IMR-90 (cell line): ENCODE data around the gene COIL. TPM values are rescaled to one million over a fixed set of nuclear protein-coding genes. Genes with fewer than 3 reads are reported as not detected.

Experiments
- ATAC-seq: fragments of 200-7000 bp; cut with Tn5 transposase; 2 replicates; pipeline ENCODE4 v1.9.1; 2020; ENCODE audit warnings: low read depth, mild to moderate bottlenecking, moderate library complexity
- BruUV-seq: library from RNA; stranded (reverse); fragments of 400-500 nt; replicated peaks from 2 replicates; lab custom pipeline; 2021; lab: Mats Ljungman, UMichigan
- CTCF ChIA-PET: fragments of 300-600 bp; formaldehyde crosslinking; extraction: SDS; loops from one replicate; lab custom pipeline; 2021; ENCODE audit warnings: antibody characterized with exemption; lab: Yijun Ruan, JAX
- POLR2A ChIA-PET: fragments of 300-600 bp; sonication (Branson Sonifier 250); formaldehyde crosslinking; loops from one replicate; lab custom pipeline; 2022; ENCODE audit warnings: antibody characterized with exemption; ENCODE audit not compliant: unreplicated experiment; lab: Charles Lee
- DNase-seq: peaks from one replicate; pipeline ENCODE4 v3.0.0; 2013
- H2AFZ ChIP-seq: replicated peaks from 2 replicates; pipeline ENCODE3; 2013; ENCODE audit warnings: low read length, mild to moderate bottlenecking; ENCODE audit not compliant: poor library complexity
- H2AK5ac ChIP-seq: 2 replicates; pipeline ENCODE4 v1.6.1; 2013; ENCODE audit warnings: low read depth, low read length, inconsistent platforms
- H2AK9ac ChIP-seq: replicated peaks from 2 replicates; pipeline ENCODE3; 2013; ENCODE audit warnings: mild to moderate bottlenecking, low read depth, low read length, moderate library complexity; ENCODE audit not compliant: poor library complexity
- H2BK120ac ChIP-seq: 2 replicates; pipeline ENCODE4 v1.6.1; 2013; ENCODE audit warnings: low read depth, low read length, inconsistent platforms
- H2BK15ac ChIP-seq: 3 replicates; pipeline ENCODE4 v1.6.1; 2013; ENCODE audit warnings: low read depth, low read length, inconsistent platforms
- H2BK20ac ChIP-seq: 2 replicates; pipeline ENCODE4 v1.6.1; 2013; ENCODE audit warnings: low read depth, mild to moderate bottlenecking, inconsistent platforms, low read length, moderate library complexity
- H2BK5ac ChIP-seq: 2 replicates; pipeline ENCODE4 v1.6.1; 2013; ENCODE audit warnings: mild to moderate bottlenecking, low read depth, low read length, inconsistent platforms; ENCODE audit not compliant: poor library complexity, severe bottlenecking
- H3K14ac ChIP-seq: replicated peaks from 2 replicates; pipeline ENCODE4 v1.6.1; 2013; ENCODE audit warnings: low read depth, low read length, inconsistent platforms
- H3K18ac ChIP-seq: 2 replicates; pipeline ENCODE4 v1.6.1; 2013; ENCODE audit warnings: low read depth, low read length, control low read depth
- H3K23ac ChIP-seq: 2 replicates; pipeline ENCODE4 v1.6.1; 2013; ENCODE audit warnings: low read depth, low read length, inconsistent platforms
- H3K27ac ChIP-seq: 2 replicates; pipeline ENCODE4 v1.5.1; 2013; ENCODE audit warnings: mild to moderate bottlenecking, control low read depth, low read length; ENCODE audit not compliant: insufficient read depth
- H3K27me3 ChIP-seq: 2 replicates; pipeline ENCODE4 v1.6.1; 2013; ENCODE audit warnings: low read length; ENCODE audit not compliant: control insufficient read depth, insufficient read depth
- H3K36me3 ChIP-seq: 2 replicates; pipeline ENCODE4 v1.6.1; 2013; ENCODE audit warnings: low read length, mixed read lengths; ENCODE audit not compliant: control insufficient read depth, insufficient read depth
- H3K4ac ChIP-seq: 2 replicates; pipeline ENCODE4 v1.6.1; 2013; ENCODE audit warnings: low read depth, low read length, inconsistent platforms
- H3K4me1 ChIP-seq: 2 replicates; pipeline ENCODE4 v1.6.1; 2013; ENCODE audit warnings: low read length, mixed read lengths; ENCODE audit not compliant: control insufficient read depth, insufficient read depth
- H3K4me2 ChIP-seq: 2 replicates; pipeline ENCODE4 v1.6.1; 2013; ENCODE audit warnings: low read depth, mild to moderate bottlenecking, control low read depth, low read length, moderate library complexity
- H3K4me3 ChIP-seq: 2 replicates; pipeline ENCODE4 v1.5.1; 2013; ENCODE audit warnings: low read depth, mild to moderate bottlenecking, control low read depth, low read length, moderate library complexity; ENCODE audit not compliant: insufficient read depth
- H3K56ac ChIP-seq: 2 replicates; pipeline ENCODE4 v1.6.1; 2013; ENCODE audit warnings: low read length, inconsistent platforms; ENCODE audit not compliant: insufficient read depth; ENCODE audit errors: extremely low read depth
- H3K79me1 ChIP-seq, 2 experiments: 2 replicates each; pipeline ENCODE4 v1.6.1; 2013; ENCODE audit warnings: low read length in 2 of 2, inconsistent platforms in 1 of 2, low read depth in 1 of 2
- H3K9ac ChIP-seq: 2 replicates; pipeline ENCODE4 v1.6.1; 2013; ENCODE audit warnings: low read depth, low read length, control low read depth
- H3K9me1 ChIP-seq: 2 replicates; pipeline ENCODE4 v1.6.1; 2013; ENCODE audit warnings: low read length, inconsistent platforms; ENCODE audit not compliant: insufficient read depth
- H3K9me3 ChIP-seq: 2 replicates; pipeline ENCODE4 v1.6.1; 2013; ENCODE audit warnings: low read length; ENCODE audit not compliant: control insufficient read depth, insufficient read depth
- H4K20me1 ChIP-seq: 2 replicates; pipeline ENCODE4 v1.6.1; 2013; ENCODE audit warnings: low read length, inconsistent platforms; ENCODE audit not compliant: insufficient read depth
- H4K5ac ChIP-seq: 2 replicates; pipeline ENCODE4 v1.6.1; 2013; ENCODE audit warnings: mild to moderate bottlenecking, low read depth, low read length, control low read depth
- H4K8ac ChIP-seq, 2 experiments: 2 replicates each; pipeline ENCODE4 v1.6.1; 2013; ENCODE audit warnings: low read depth in 2 of 2, low read length in 2 of 2, control low read depth in 1 of 2, inconsistent platforms in 1 of 2
- H4K91ac ChIP-seq: 2 replicates; pipeline ENCODE4 v1.6.1; 2013; ENCODE audit warnings: low read depth, low read length, inconsistent platforms; ENCODE audit not compliant: insufficient read depth
- BHLHE40 ChIP-seq: fragments of 150-350 bp; IDR thresholded peaks from 2 replicates; pipeline ENCODE4 v1.6.1; 2016; ENCODE audit warnings: mild to moderate bottlenecking, low read depth, low read length
- CEBPB ChIP-seq: IDR thresholded peaks from 2 replicates; pipeline ENCODE4 v1.6.1; 2012; ENCODE audit warnings: low read depth, low read length, improper control_type of control experiment
- CHD1 ChIP-seq: IDR thresholded peaks from 2 replicates; pipeline ENCODE4 v1.6.1; 2012; ENCODE audit warnings: low read depth, low read length, improper control_type of control experiment
- ELK1 ChIP-seq: fragments of 150-350 bp; IDR thresholded peaks from 2 replicates; pipeline ENCODE4 v1.6.1; 2016; ENCODE audit warnings: low read depth, mild to moderate bottlenecking, low read length, moderate library complexity, borderline replicate concordance
- FOS ChIP-seq: fragments of 150-350 bp; IDR thresholded peaks from 2 replicates; pipeline ENCODE4 v1.6.1; 2016; ENCODE audit warnings: low read depth, low read length
- MAFK ChIP-seq: IDR thresholded peaks from 2 replicates; pipeline ENCODE4 v1.6.1; 2012; ENCODE audit warnings: low read depth, low read length, improper control_type of control experiment
- MAZ ChIP-seq: IDR thresholded peaks from 2 replicates; pipeline ENCODE4 v1.6.1; 2012; ENCODE audit warnings: low read depth, mild to moderate bottlenecking, low read length, improper control_type of control experiment, moderate library complexity, borderline replicate concordance
- MXI1 ChIP-seq: IDR thresholded peaks from 2 replicates; pipeline ENCODE4 v1.6.1; 2012; ENCODE audit warnings: low read depth, mild to moderate bottlenecking, low read length, moderate library complexity, borderline replicate concordance
- NFE2L2 ChIP-seq: fragments of 150-350 bp; IDR thresholded peaks from 2 replicates; pipeline ENCODE4 v1.6.1; 2016; ENCODE audit warnings: low read depth, mild to moderate bottlenecking, low read length
- POLR2A ChIP-seq: IDR thresholded peaks from 2 replicates; pipeline ENCODE4 v1.6.1; 2012; ENCODE audit warnings: mild to moderate bottlenecking, low read depth, low read length
- RAD21 ChIP-seq: IDR thresholded peaks from 2 replicates; pipeline ENCODE4 v1.6.1; 2012; ENCODE audit warnings: low read length, improper control_type of control experiment
- RCOR1 ChIP-seq: IDR thresholded peaks from 2 replicates; pipeline ENCODE4 v1.6.1; 2012; ENCODE audit warnings: mild to moderate bottlenecking, low read length, improper control_type of control experiment; ENCODE audit not compliant: insufficient replicate concordance
- RFX5 ChIP-seq: IDR thresholded peaks from 2 replicates; pipeline ENCODE4 v1.8.0; 2012; ENCODE audit warnings: low read depth, mild to moderate bottlenecking, low read length, moderate library complexity
- SMC3 ChIP-seq: fragments of 150-350 bp; IDR thresholded peaks from 2 replicates; pipeline ENCODE4 v1.6.1; 2016; ENCODE audit warnings: low read depth, mild to moderate bottlenecking, antibody characterized with exemption, low read length, moderate library complexity
- WGBS, 2 experiments: methylation state at CpG; one replicate each; pipeline versions ENCODE4 v1.1.5 to v1.1.7; 2013; ENCODE audit warnings: missing lambda C conversion rate in 2 of 2; ENCODE audit not compliant: insufficient read length in 1 of 2; ENCODE audit errors: extremely low coverage in 2 of 2; 5-methylcytosine and 5-hydroxymethylcytosine counted together
- dilution Hi-C: fragments of 300-500 bp; cut with HindIII; formaldehyde crosslinking; loops from one replicate; pipeline ENCODE4 v1.14.3; 2018; ENCODE audit warnings: low sequenced_read_pairs; ENCODE audit not compliant: unreplicated experiment
- in situ Hi-C: fragments of 300-500 bp; cut with MboI; formaldehyde crosslinking; loops from 3 replicates; pipeline ENCODE4 v1.14.3; 2019; ENCODE audit warnings: low sequenced_read_pairs, inconsistent platforms, mixed read lengths
- intact Hi-C: fragments of 100-400 bp; cut with micrococcal nuclease; formaldehyde crosslinking; loops from 2 replicates; pipeline ENCODE4 v1.10.0; 2022
- polyA plus RNA-seq, 3 experiments: library from polyadenylated mRNA; depleted of rRNA; stranded (reverse); fragments of >200 nt; gene quantifications; 2 replicates each; pipeline ENCODE4 v1.2.3, GENCODE V29; 2012; ENCODE audit warnings: low replicate concordance in 1 of 3
- total RNA-seq: library from RNA; depleted of rRNA; stranded (reverse); fragments of >200 nt; gene quantifications from 2 replicates; pipeline ENCODE4 v1.2.3, GENCODE V29; 2012
- TF ChIP-seq, protein P1 (sequence below): conservative IDR thresholded peaks from 2 replicates; pipeline ENCODE4 v1.5.1; 2012; ENCODE audit warnings: mild to moderate bottlenecking, low read depth, low read length, improper control_type of control experiment
- TF ChIP-seq, protein P2 (sequence below): fragments of 150-350 bp; IDR thresholded peaks from 2 replicates; pipeline ENCODE4 v1.6.1; 2017; ENCODE audit warnings: mild to moderate bottlenecking, antibody characterized with exemption, low read length, low read depth

The COIL gene
- total and polyA plus RNA-seq, 2 of the 4 experiments (the other 2 are of a cell fraction), result 5.2 to 13.3 TPM

- no peak overlapping the region for H3K4me2 ChIP-seq
- no peak overlapping the region for H3K27ac ChIP-seq
- in situ Hi-C loops (no loop called here), intact Hi-C loops (no loop called here), dilution Hi-C loops (no loop called here)
- no peak overlapping the region for H2BK20ac ChIP-seq
- no peaks in the 10 kb centered on the region for H3K36me3 ChIP-seq
- no peak overlapping the region for H3K9ac ChIP-seq
- no peak overlapping the region for H4K91ac ChIP-seq
- no peak overlapping the region for H2AFZ ChIP-seq
- no peak overlapping the region for H3K56ac ChIP-seq
- H3K9me3 ChIP-seq, result peaks cover 2% of the 10 kb centered on the region; the same call in 1 of the 2 replicates
- H4K20me1 ChIP-seq, result no peaks in the 10 kb centered on the region
- no peaks in the 10 kb centered on the region for H3K9me1 ChIP-seq
- no peak overlapping the region for H3K14ac ChIP-seq
- H2BK120ac ChIP-seq, result no peak overlapping the region
- H4K5ac ChIP-seq, result no peak overlapping the region
- no peak overlapping the region for H2AK5ac ChIP-seq
- no peaks in the 10 kb centered on the region for H3K79me1 ChIP-seq
- POLR2A ChIA-PET, result no interaction called here
- H2BK15ac ChIP-seq, result no peak overlapping the region
- peaks cover under 1% of the 10 kb centered on the region; the same call in 1 of the 2 replicates for H3K4me1 ChIP-seq
- TF ChIP-seq FOS (no peak), RCOR1 (no peak), POLR2A (no peak), MAFK (no peak), BHLHE40 (no peak), SMC3 (no peak), RAD21 (no peak), NFE2L2 (no peak), MXI1 (no peak), CEBPB (no peak), ELK1 (no peak), RFX5 (no peak), CHD1 (no peak), MAZ (no peak)
- TF ChIP-seq, protein P1, sequence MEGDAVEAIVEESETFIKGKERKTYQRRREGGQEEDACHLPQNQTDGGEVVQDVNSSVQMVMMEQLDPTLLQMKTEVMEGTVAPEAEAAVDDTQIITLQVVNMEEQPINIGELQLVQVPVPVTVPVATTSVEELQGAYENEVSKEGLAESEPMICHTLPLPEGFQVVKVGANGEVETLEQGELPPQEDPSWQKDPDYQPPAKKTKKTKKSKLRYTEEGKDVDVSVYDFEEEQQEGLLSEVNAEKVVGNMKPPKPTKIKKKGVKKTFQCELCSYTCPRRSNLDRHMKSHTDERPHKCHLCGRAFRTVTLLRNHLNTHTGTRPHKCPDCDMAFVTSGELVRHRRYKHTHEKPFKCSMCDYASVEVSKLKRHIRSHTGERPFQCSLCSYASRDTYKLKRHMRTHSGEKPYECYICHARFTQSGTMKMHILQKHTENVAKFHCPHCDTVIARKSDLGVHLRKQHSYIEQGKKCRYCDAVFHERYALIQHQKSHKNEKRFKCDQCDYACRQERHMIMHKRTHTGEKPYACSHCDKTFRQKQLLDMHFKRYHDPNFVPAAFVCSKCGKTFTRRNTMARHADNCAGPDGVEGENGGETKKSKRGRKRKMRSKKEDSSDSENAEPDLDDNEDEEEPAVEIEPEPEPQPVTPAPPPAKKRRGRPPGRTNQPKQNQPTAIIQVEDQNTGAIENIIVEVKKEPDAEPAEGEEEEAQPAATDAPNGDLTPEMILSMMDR, result no peak
- TF ChIP-seq, protein P2, sequence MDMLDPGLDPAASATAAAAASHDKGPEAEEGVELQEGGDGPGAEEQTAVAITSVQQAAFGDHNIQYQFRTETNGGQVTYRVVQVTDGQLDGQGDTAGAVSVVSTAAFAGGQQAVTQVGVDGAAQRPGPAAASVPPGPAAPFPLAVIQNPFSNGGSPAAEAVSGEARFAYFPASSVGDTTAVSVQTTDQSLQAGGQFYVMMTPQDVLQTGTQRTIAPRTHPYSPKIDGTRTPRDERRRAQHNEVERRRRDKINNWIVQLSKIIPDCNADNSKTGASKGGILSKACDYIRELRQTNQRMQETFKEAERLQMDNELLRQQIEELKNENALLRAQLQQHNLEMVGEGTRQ, result no peak
- H2BK5ac ChIP-seq, result no peak overlapping the region
- H3K18ac ChIP-seq, result no peak overlapping the region
- no peak overlapping the region for H4K8ac ChIP-seq
- DNase-seq (peak; percentile 59), ATAC-seq (no peak)
- CTCF ChIA-PET, result no interaction called here
- BruUV-seq, result no TSS peak
- H3K4me3 ChIP-seq, result no peak overlapping the region
- H2AK9ac ChIP-seq, result no peak overlapping the region
- no peak overlapping the region for H3K4ac ChIP-seq
- peaks cover 8% of the 10 kb centered on the region for H3K27me3 ChIP-seq
- H3K23ac ChIP-seq, result no peak overlapping the region
- 80% methylated on average over 2 of the region's 7 CpGs; no CpG with 5 or more reads in 1 of the 2 experiments for WGBS, 2 experiments
Measured at GRCh38 chr17:56973520-56973919, 12.7 kb upstream of the COIL start.
